Endometrial microvascular endothelial cells (primary cell): ENCODE results near the gene VPS13A. TPM values are rescaled to one million over a fixed set of nuclear protein-coding genes. Genes with fewer than 3 reads are reported as not detected.

Experiments used
- in situ Hi-C: cut with HindIII; loops from 2 replicates; pipeline ENCODE4 v1.10.0; 2017; ENCODE audit warnings: low sequenced_read_pairs, low pct_unique_long_range_greater_than_20kb; ENCODE audit errors: inconsistent ontology term
- total RNA-seq: library from RNA; depleted of rRNA; stranded (reverse); fragments of >200 nt; gene quantifications from one replicate; pipeline ENCODE4 v1.2.3, GENCODE V29; 2015; ENCODE audit errors: inconsistent ontology term

VPS13A gene
- total RNA-seq, result 11.3 TPM

DNA sequence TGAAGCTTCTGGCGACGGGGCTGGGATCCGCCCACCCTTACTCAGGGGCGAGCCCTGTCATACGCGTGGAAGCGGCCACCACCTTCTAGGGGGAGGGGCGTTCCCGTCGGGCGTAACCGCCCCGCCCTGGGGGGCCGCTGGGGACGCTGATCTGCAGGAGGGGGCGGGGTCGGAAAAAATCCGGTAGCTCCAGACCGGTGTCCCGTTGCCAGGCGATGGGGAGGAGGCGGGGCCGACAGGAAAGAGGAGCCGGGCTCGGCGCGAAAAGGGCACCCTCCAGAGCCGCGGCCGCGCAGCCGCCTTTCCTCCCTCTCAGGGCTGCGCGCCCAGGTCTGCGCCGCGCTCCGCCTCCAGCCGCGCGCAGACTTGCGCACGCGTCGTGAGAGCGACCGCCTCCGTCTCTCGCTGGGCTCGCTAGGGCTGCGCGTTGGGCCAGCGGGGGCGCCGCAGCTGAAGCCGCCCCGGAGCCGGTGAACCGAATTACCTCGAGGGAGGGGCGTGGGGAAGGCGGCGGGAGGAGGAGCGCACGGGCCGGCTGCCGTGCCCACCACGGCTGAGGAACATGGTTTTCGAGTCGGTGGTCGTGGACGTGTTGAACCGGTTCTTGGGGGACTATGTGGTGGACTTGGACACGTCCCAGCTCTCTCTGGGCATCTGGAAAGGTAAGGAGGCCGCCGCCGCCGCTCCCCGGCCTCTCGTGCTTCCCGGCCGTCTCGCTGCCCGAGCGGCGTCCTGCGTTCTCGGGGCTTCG lies at the start of gene VPS13A:
Gene VPS13A (plus strand): TSS at position 392 of the 751 bp plus-strand sequence. CDS start 171 bp downstream, at position 563.
- in situ Hi-C loops, result no loop called here

DNA sequence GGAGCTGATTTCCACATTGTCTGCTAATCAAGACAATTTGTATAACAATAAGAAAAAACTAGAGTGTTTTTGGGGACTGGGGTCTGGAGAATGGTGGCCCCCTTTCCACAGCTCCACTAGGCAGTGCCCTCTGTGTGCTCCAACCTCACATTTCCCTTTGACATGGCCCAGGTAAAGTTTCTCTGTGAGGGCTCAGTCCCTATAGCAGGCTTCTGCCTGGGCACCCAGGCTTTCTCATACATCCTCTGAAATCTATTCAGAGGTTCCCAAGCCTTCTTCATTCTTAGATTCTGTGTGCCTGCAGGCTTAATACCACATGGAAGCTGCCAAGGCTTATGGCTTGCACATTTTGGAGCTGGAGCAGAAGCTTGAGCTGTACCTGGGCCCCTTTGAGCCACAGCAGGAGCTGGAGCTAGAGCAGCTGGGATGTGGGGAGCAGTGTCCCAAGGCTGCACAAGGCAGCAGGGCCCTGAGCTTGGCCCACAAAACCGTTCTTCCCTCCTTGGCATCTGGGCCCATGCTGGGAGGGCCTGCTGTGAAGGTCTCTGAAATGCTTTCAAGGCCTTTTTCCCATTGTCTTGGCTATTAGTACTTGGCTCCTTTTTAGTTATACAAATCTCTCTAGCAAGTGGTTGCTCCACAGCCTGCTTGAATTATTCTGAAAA lies 49.1 kb upstream of the VPS13A start:
- in situ Hi-C loops, result no loop called here

DNA sequence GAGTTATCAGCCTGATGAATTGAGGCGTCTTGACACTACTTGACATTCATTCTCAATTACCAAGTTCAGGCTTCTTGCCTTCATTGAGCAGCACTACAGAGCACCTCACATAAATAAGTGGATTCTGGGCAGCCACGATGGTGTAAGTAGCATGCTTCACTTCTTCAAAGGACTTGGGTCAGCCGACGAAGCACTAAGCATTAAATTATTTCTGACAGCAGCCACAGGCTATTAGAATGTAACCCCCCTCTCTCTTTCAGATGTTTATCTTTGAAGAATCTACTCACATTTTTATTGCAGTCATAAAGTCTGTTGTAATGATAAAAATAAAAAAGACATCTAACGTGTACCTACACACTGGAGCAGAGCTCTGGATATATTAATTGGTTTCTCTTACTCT lies 45.9 kb upstream of the VPS13A start:
- in situ Hi-C loops, result no loop called here

DNA sequence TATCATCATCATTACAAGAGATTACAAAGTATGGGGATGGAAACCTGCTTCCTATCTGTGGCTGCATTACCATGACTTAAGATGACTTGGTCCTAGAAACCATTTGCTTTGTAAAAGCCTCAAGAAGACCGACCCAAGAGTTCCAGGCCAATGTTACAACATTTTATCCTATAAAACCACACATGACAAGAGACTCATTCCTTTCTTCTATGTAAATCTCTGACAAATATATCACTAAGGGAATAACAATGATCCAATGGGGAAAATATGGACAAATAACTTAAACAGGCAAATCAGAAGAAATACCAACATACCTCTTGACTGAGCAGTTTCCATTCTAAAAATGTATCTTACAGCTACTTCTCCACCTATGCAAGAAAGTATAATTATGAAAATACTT lies 44.3 kb upstream of the VPS13A start:
- in situ Hi-C loops, result no loop called here

DNA sequence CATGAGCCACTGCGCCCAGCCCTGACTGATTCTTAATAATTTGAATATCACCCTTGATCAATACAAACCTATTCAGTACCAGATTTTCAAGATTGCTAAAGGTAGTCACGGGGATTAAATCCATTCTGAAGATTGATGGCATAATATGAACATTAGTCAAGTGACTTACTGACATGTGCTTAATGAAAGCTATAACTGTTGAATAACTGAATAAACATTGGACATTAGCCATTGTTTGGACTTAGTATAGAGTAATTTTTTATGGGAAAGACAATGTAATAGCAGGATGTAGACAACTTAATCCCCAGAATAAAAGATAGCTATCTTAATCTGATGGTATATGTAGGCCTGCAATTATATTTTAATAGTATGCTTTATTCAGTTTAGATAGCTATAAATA lies 35.0 kb upstream of the VPS13A start:
- in situ Hi-C loops, result no loop called here

DNA sequence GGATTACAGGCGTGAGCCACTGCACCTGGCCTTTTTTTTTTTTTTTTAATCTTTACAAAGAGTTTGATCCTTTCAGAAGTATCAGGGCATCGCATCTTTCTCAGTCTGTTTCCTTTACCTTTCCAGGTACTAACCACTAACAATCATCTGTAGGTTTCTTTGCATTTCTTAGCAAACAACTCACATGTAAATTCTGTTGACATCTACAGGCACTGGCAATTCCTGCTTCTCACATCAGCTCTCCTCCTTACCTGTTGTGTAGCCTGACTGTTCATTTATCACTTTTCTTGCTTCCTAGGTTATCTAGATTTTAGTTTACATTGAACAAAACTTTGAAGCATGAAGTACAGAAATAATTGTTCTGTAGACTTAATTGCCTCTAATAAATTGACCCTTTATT lies 27.5 kb upstream of the VPS13A start:
- in situ Hi-C loops, result no loop called here

DNA sequence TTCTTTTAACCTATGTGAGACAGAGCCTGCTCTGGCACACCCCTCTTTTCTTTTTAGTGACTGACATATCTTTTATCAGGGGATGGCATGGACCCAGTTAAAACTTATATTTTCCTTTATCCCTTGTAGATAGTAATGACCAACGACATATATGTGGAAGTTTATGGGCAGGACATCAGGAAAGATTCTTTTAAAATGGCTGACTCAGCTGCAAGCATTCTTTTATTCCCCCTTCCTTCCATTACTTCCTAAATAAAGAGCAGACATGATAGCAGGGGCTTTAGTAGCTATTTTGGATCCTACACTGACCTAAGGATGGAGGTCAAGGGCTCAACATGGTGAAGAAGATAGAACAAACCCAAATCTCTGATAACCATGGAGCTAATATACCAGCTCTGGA lies 25.0 kb upstream of the VPS13A start:
- in situ Hi-C loops, result no loop called here

DNA sequence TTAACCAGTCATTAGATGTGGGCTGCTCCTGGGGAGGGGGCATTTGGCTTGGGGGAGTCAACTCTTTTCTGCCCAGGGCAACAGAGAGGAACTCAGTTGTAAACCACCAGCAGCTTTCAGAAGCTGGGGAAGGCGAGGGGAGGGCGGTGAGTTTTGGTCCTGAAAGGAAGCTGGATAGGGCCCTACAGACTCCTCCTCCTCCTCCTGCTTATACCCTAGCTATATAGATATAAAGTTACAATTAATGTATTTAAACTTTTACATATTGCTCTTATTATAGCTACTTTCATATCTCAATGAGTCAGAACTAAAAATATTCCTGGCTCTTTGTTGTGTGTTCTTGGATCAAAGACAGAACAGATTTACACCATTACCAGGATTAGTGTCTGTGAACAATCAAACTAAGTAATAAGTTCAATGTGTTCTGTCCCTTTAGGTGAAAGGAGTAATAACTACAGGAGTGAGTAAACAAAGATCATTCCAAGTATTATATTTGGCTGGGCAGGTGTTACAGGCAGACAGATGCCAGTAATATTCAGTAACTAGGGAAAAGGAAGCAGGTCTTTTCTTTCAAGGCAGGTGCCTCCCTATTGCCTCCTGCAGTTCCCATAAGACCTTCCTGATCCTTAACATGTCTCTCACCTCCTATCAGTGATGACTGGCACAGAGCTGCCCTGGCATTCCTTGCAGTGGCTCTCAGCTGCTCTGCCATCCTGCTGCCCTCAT lies 20.5 kb upstream of the VPS13A start:
- in situ Hi-C loops, result no loop called here

DNA sequence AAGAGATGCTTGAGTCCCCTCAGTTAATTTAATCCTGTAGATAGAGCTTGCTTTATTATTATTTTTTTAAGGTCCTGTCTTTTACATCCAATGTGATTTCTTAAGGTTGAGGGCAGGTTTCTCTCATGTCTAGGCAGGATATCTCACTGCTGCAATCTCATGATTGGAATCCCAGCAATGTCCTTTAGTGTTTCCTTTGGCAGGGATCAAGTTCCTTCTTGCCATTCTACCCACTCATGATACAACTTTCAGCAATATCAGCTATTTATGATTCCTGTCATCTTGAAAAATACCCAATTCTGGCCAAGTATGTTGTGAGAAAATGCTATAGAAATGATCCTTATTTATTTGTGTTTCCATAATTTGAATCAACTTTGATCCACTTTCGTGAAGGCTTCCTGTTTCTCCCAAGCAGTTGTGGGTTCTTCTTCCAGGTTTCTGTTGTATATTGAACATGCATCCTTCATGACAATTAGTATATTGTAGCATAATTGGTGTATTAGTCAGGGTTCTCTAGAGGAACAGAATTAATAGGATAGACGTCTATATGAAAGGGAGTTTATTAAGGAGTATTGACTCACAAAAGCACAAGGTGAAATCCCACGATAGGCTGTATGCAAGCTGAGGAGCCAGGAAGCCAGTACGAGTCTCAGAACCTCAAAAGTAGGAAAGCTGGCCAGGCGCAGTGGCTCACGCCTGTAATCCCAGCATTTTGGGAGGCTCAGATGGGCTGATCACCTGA lies 18.4 kb upstream of the VPS13A start:
- in situ Hi-C loops, result no loop called here

DNA sequence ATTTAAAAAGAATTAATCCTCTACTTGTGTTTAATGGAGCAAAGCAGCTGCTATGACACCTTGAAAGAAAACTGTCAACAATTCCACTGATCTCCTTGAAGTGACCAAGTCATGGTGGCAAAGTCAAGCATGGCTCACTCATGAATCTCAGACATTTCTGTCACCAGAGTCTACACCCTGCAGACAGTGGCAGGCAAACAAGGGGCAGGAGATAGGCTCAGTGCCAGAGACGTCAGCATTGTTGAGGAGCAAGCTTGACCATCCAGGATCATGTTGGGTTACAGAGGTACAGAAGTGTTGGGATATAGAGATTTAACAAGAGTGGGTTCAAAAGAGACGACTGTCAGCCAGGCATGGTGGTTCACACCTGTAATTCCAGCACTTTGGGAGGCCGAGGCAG lies 16.1 kb upstream of the VPS13A start:
- in situ Hi-C loops, result no loop called here

DNA sequence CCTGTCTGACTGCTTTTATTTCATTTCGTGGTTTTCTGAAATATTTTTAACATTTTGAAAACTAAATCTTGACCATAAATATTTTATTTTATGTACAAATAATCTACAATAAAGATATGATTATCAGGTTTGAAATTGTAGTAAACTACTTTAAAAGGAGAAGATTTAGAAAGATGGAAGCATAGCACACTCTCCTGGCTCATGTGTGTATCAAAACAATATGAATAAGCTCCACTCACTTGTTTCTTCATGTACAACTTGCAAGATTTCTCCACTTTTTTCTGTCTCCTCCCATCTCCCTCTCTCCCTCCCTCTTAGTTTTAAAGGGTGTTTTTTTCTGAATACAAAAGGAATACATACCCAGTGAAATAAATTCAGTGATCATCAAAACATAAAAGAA lies 15.4 kb upstream of the VPS13A start:
- in situ Hi-C loops, result no loop called here

DNA sequence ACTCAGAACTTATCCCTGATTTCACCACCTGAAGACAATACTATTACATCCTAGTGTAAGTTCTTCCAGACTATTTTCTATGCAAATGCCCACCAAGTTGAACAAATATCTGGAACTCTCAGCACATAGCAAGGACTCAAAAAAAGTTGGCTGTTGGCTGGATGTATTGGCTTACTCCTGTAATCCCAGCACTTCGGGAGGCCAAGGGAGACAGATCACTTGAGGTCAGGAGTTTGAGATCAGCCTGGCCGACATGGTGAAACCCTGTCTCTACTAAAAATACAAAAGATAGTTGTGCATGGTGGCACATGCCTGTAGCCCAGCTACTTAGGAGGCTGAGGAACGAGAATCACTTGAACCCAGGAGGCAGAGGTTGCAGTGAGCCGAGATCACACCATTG lies 15.0 kb upstream of the VPS13A start:
- in situ Hi-C loops, result no loop called here

DNA sequence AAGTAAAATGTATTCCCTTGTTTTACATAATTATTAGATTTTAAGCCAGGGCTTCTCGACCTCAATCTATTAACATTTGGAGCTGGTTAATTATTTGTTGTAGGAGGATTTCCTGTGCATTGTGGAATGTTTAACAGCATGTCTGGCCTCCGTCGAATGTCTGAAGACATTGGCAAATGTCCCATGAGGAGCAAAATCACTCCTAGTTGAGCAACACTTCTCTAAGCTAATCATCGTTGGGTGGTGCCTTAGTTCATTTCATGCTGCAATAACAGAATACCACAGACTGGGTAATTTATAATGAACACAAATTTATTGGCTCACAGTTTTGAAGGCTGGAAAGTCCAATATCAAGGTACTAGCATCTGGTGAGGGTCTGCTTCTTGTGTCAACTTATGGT lies 13.4 kb upstream of the VPS13A start:
- in situ Hi-C loops, result no loop called here

DNA sequence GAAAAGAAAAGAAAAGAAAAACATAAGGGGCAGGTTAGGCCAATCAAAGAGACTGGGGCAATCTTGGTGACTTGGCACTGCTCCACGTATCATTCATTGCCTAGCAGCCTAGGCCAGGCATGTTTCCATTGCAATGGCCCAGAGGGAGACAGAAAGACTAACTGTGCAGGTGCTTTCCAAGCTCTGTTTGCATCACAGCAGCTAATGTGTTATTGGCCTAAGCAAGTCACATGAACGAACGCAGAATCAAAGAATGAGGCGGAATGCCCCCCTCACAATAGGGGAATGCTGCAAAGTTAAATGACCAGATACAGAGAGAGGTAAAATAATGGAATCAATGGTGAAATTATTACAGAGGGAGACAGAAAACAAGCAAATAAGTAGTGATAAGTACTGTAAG lies 11.1 kb upstream of the VPS13A start:
- in situ Hi-C loops, result no loop called here

DNA sequence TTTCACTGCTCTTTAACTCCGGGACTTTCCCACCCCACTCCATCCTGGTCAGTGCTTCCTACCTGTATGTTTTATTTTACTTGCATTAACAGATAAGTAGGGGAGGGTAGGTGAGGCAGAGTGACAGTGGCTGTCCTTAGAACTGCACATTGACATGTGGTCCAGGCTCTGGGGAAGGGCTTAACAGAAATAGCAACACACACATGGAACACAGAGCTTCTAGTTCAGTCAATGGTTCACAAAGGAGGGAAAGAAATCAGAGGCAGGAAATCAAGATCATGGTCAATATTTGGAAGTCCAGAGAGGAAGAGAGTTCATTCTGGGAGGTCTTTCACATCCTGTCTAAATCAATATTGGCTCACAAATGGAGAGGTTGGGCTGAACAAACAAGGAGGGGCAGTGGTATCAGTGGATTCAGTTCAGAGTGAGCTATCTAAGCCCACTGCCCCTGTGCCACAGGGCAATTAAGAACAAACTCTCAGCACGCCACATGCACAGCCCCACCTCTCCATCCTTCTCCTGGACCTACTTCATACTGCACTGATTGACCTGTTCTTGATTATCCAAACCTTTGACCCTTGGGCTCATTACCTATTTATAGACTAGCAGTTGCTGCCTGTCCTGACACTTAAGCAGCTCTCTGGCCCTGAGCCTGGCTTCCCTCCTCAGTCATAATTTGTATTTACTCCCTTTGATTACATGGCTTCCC lies 6.2 kb upstream of the VPS13A start:
- in situ Hi-C loops, result no loop called here

DNA sequence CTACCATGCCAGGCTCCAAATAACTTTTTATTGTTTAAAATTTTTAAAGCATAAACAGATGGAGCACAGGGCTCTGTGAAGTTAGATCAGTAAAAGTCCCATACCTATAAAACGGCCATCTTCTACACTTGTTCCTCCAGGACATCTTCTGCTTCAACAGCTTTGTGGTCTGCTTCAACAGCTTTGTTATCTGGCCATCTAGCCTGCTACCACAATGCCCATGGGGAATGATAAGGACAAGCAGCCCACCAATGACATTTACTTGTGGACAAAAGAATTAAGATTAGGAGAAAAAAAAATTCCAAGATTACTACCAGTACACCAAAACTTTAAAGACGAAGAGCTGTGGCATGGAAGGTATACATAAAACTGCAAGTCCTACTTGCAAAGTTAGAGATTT lies 2.2 kb upstream of the VPS13A start:
- in situ Hi-C loops, result no loop called here

DNA sequence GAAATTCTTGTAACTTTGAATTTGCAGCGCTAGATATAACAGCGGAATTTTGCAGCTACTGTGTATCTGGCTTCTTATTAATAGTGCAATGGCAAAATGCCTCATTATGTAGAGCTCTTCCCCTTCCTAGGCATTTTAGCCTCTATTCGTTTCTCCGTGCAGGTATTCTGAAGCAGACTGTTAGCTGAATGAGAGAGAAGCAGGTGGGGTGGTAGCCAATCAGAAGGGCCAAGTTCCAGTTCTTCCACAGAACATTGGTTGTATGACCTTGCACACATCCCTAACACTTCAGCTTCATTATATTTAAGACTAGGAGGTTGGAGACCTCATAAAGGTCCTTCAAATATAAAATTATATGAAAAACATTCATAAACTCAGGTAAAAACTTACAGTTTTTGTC lies 1.2 kb upstream of the VPS13A start:
- in situ Hi-C loops, result no loop called here

DNA sequence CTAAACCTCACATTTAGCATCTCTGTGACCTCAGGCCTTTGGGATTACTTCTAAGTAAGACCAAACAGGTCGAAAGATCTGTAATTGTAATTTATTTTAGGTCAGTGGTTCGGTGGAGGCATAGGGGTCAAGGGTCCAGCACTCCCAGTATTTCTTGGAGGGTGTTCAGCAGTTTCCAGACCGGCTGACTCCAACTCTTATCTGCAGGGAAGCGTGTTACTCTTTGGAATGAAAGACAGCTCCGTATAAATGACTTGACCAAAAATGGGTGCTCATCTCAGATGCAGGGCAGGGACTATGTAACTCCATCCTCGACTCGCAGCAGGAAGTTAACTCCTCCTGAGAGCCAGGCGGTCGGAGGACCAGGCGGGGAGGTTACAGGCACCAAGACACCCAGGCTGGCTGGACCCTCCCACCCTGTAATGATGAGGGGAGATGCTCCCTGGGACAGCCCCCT lies 620 bp upstream of the VPS13A start:
- in situ Hi-C loops, result no loop called here
